OCI-LY7 (cell line): Measurements from ENCODE around the gene SMG6. TPM values are rescaled to one million over a fixed set of nuclear protein-coding genes. Genes with fewer than 3 reads are reported as not detected.
A peak's percentile ranks its signal among the peaks of the same experiment; 100 is the strongest.

Experiments
- BruUV-seq: library from RNA; stranded (reverse); fragments of 400-500 nt; replicated peaks from 2 replicates; lab custom pipeline; 2021; lab: Mats Ljungman, UMichigan
- CTCF ChIA-PET: fragments of 300-600 bp; sonication (Branson Sonifier 250); formaldehyde crosslinking; loops from one replicate; lab custom pipeline; 2022; ENCODE audit warnings: antibody characterized with exemption; ENCODE audit not compliant: unreplicated experiment; lab: Charles Lee
- POLR2A ChIA-PET: fragments of 300-600 bp; sonication (Branson Sonifier 250); formaldehyde crosslinking; loops from one replicate; lab custom pipeline; 2022; ENCODE audit warnings: antibody characterized with exemption; lab: Charles Lee
- DNase-seq: peaks from one replicate; pipeline ENCODE4 v3.0.0-alpha.2; 2015; ENCODE audit warnings: low spot score
- H2AFZ ChIP-seq: fragments of 200-600 bp; sonication (generic), shearing (Covaris generic); 2 replicates; pipeline ENCODE4 v1.6.1; 2014; ENCODE audit warnings: mild to moderate bottlenecking, antibody characterized with exemption, low read length, moderate library complexity
- H3K27ac ChIP-seq: fragments of 200-600 bp; sonication (generic); 2 replicates; pipeline ENCODE4 v1.5.1; 2014; ENCODE audit warnings: mixed run types, low read depth, mild to moderate bottlenecking, moderate library complexity, low read length, inconsistent platforms; ENCODE audit not compliant: poor library complexity, severe bottlenecking
- H3K36me3 ChIP-seq: fragments of 200-600 bp; sonication (generic); 2 replicates; pipeline ENCODE4 v1.6.1; 2014; ENCODE audit warnings: mild to moderate bottlenecking, antibody characterized with exemption, low read length, moderate library complexity, mixed read lengths; ENCODE audit not compliant: insufficient read depth
- H3K4me1 ChIP-seq: fragments of 200-600 bp; sonication (generic); 2 replicates; pipeline ENCODE4 v1.5.1; 2014; ENCODE audit warnings: mild to moderate bottlenecking, low read length; ENCODE audit not compliant: insufficient read depth, poor library complexity, severe bottlenecking
- H3K4me2 ChIP-seq: fragments of 200-600 bp; sonication (generic); 2 replicates; pipeline ENCODE4 v1.6.1; 2014; ENCODE audit warnings: mild to moderate bottlenecking, low read length
- H3K4me3 ChIP-seq: fragments of 200-600 bp; sonication (generic); 2 replicates; pipeline ENCODE4 v1.5.1; 2014; ENCODE audit warnings: mild to moderate bottlenecking, low read depth, low read length; ENCODE audit not compliant: poor library complexity, severe bottlenecking
- H3K79me2 ChIP-seq: fragments of 200-600 bp; sonication (generic); 2 replicates; pipeline ENCODE4 v1.6.1; 2016; ENCODE audit warnings: low read depth, mild to moderate bottlenecking, low read length, moderate library complexity, mixed read lengths; ENCODE audit not compliant: insufficient read depth
- H3K9me2 ChIP-seq: fragments of 200-600 bp; sonication (generic); 2 replicates; pipeline ENCODE4 v1.6.1; 2016; ENCODE audit warnings: mild to moderate bottlenecking, low read length, mixed read lengths; ENCODE audit not compliant: insufficient read depth
- H3K9me3 ChIP-seq: fragments of 200-600 bp; sonication (generic); 2 replicates; pipeline ENCODE4 v1.6.1; 2014; ENCODE audit warnings: mild to moderate bottlenecking, mixed run types, low read length, mixed read lengths
- H4K20me1 ChIP-seq: fragments of 200-600 bp; sonication (generic); 2 replicates; pipeline ENCODE4 v1.6.1; 2014; ENCODE audit warnings: mild to moderate bottlenecking, antibody characterized with exemption, low read length, moderate library complexity, mixed read lengths; ENCODE audit not compliant: insufficient read depth
- EZH2phosphoT487 ChIP-seq: fragments of 200-600 bp; sonication (generic); IDR thresholded peaks from 2 replicates; pipeline ENCODE4 v1.6.1; 2018; ENCODE audit warnings: low read depth, borderline replicate concordance, mild to moderate bottlenecking, mixed run types, antibody characterized with exemption, low read length, moderate library complexity, mixed read lengths
- intact Hi-C: fragments of 100-400 bp; cut with micrococcal nuclease; formaldehyde crosslinking; loops from one replicate; pipeline ENCODE4 v1.10.0; 2022; ENCODE audit not compliant: unreplicated experiment
- total RNA-seq, 2 experiments: library from RNA; depleted of rRNA in 1 of 2; stranded (reverse); fragments of >200 nt in 1 of 2; shearing (Covaris generic) in 1 of 2; gene quantifications; 2 replicates each; pipeline ENCODE4 v1.2.3, GENCODE V29; 2014 to 2022
- TF ChIP-seq, protein P1 (sequence below): fragments of 200-600 bp; sonication (generic); conservative IDR thresholded peaks from 2 replicates; pipeline ENCODE4 v1.5.1; 2014; ENCODE audit warnings: mild to moderate bottlenecking, antibody characterized with exemption, low read length, moderate library complexity, mixed read lengths

The SMG6 gene
- total RNA-seq, 2 experiments from 2014 or later: 12.5 to 17.8 TPM

GRCh38 chr17:2050300-2051060 is 253.1 kb downstream of the SMG6 start:
- H2AFZ ChIP-seq: no peak overlapping the region
- no peaks in the 10 kb centered on the region for H4K20me1 ChIP-seq
- ChIA-PET POLR2A (no interaction called here), CTCF (interaction anchor here (0.6 kb wide), 2 partner anchors 18 to 1631 kb away, joined by 3 to 4 read pairs; no protein-coding TSS in a partner anchor)
- H3K9me2 ChIP-seq: no peaks in the 10 kb centered on the region
- no peaks in the 10 kb centered on the region for H3K9me3 ChIP-seq
- peak overlapping the region; percentile 72 for H3K4me2 ChIP-seq
- no TSS peak for BruUV-seq
- H3K79me2 ChIP-seq: no peaks in the 10 kb centered on the region
- TF ChIP-seq, protein P1, sequence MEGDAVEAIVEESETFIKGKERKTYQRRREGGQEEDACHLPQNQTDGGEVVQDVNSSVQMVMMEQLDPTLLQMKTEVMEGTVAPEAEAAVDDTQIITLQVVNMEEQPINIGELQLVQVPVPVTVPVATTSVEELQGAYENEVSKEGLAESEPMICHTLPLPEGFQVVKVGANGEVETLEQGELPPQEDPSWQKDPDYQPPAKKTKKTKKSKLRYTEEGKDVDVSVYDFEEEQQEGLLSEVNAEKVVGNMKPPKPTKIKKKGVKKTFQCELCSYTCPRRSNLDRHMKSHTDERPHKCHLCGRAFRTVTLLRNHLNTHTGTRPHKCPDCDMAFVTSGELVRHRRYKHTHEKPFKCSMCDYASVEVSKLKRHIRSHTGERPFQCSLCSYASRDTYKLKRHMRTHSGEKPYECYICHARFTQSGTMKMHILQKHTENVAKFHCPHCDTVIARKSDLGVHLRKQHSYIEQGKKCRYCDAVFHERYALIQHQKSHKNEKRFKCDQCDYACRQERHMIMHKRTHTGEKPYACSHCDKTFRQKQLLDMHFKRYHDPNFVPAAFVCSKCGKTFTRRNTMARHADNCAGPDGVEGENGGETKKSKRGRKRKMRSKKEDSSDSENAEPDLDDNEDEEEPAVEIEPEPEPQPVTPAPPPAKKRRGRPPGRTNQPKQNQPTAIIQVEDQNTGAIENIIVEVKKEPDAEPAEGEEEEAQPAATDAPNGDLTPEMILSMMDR: no peak
- no peak for TF ChIP-seq EZH2phosphoT487
- no peaks in the 10 kb centered on the region for H3K36me3 ChIP-seq
- no peak overlapping the region for H3K27ac ChIP-seq
- peaks cover 26% of the 10 kb centered on the region for H3K4me1 ChIP-seq
- DNase-seq: peak; percentile 37
- H3K4me3 ChIP-seq: peak overlapping the region; percentile 63
- intact Hi-C loops: loop anchor here (5.0 kb wide), 1 partner anchor 287 kb away; the partner anchor contains the start of genes SGSM2 and TSR1

- Histone ChIP-seq H3K4me1 (peaks cover 17% of the 10 kb centered on the region), H3K9me2 (no peaks in the 10 kb centered on the region), H3K79me2 (no peaks in the 10 kb centered on the region), H3K9me3 (no peaks in the 10 kb centered on the region), H3K4me3 (peak overlapping the region; percentile 63), H3K4me2 (peak overlapping the region; percentile 73), H2AFZ (no peak overlapping the region), H3K27ac (no peak overlapping the region), H3K36me3 (peaks cover 3% of the 10 kb centered on the region; the same call in 1 of the 2 replicates), H4K20me1 (no peaks in the 10 kb centered on the region)
- ChIA-PET CTCF (no interaction called here), POLR2A (no interaction called here)
- intact Hi-C loops: loop anchor here (5.0 kb wide), 1 partner anchor 288 kb away; the partner anchor contains the start of genes SGSM2 and TSR1
- BruUV-seq: no TSS peak
- peak; percentile 46 for DNase-seq
- no peak for TF ChIP-seq EZH2phosphoT487
- TF ChIP-seq, protein P1: no peak
These were observed 254.0 kb downstream of the SMG6 start for GRCh38 chr17:2049333-2050299.
